Stimulated activated effector memory CD8-positive, alpha-beta T cell treated with anti-CD3 and anti-CD28 coated beads, Interleukin-12 subunit alpha, Interleukin-12 subunit beta, amount 100 ng/mL, for 72 hours (primary cell): ENCODE results near the gene KLF13.

Experiments
- ATAC-seq: fragments of 150-1000 bp; cut with Tn5 transposase; 2 replicates; pipeline ENCODE4 v1.10.0; 2021
- DNase-seq, 2 donors: peaks; one replicate each; pipeline ENCODE4 v3.0.0; 2021 to 2022; ENCODE audit warnings: low spot score in 2 of 2
- H3K27ac Mint-ChIP-seq: one replicate; pipeline ENCODE4 v1.8.0; 2022; ENCODE audit warnings: mild to moderate bottlenecking, mixed read lengths
- H3K36me3 Mint-ChIP-seq: one replicate; pipeline ENCODE4 v1.8.0; 2022; ENCODE audit warnings: mild to moderate bottlenecking, mixed read lengths
- H3K4me1 Mint-ChIP-seq: one replicate; pipeline ENCODE4 v1.8.0; 2022; ENCODE audit warnings: mixed read lengths
- H3K4me3 Mint-ChIP-seq: one replicate; pipeline ENCODE4 v1.8.0; 2022; ENCODE audit warnings: mild to moderate bottlenecking, mixed read lengths
- H3K9me3 Mint-ChIP-seq: one replicate; pipeline ENCODE4 v1.8.0; 2022; ENCODE audit warnings: mixed read lengths

The KLF13 gene

DNA sequence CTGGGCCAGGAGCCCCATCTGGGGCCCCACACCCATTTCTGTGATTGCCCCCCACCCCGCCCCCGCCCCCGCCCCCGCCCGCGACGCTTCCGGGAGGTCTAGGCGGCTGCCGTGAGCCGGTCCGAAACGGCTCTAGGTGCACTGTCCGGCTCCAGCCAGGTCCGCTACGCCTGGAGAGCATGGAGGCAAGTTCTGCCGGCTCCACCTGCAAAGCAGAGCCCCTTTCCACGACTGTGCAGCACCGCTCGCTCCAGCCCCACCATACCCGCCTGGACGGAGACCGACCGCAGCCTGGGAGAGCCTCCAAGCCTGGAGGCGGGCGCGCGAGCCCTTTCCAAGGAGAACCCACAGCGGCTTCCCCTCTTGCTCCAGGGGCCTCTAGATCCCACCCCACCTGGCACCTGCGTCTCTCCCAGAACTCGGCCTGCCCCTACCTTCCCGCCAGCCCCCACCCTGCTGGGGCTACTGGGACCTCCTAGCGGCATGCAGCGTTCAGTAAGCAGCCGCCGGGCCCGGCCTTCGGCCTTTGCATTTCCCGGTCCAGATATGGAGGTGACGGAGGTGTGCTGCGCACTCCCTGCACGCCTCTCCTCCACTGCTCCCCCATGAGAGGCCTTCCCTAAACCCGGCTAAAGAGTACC, 66.2 kb downstream of the KLF13 start:
- H3K4me1 Mint-ChIP-seq: peaks cover 44% of the 10 kb centered on the region
- peak; percentile 8 to 66 for DNase-seq

DNA sequence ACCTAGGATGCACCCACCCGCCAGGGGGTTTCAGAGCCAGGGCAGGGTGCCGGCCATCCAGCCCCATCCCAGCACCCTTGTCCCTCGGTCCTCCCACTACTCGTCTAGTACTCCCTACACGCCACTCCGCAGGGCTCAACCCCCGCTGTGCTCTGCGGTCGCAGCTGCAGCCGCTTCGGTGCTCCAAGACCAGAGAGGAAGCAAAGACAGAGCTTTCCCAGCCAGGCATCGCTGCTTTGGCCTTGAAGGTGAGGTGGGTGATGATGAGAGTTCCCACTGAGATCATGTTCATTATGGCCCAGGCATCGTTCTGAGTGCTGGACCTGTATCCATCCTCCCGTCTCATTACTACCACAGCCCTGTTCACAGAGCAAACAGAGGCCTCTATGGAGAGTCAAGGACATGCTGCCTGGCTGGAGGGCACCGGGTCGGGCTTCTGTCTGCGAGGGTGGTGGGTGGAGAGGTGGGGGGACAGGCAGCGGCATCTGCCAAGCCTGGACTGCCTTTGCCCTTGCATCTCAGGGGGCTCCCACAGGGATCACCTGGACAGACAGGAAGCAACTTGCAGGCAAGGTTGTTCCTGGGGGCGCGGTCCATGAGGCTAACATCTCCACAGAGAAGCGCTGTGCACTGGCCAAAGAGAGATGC, 66.9 kb downstream of the KLF13 start:
- Mint-ChIP-seq H3K4me1 (peaks cover 46% of the 10 kb centered on the region), H3K27ac (peak overlapping the region; percentile 96)
- no peak for ATAC-seq

More for the DNA sequence above, 66.2 kb downstream of the KLF13 start:
- no peaks in the 10 kb centered on the region for H3K9me3 Mint-ChIP-seq
- H3K27ac Mint-ChIP-seq: peak overlapping the region; percentile 96
- no peaks in the 10 kb centered on the region for H3K36me3 Mint-ChIP-seq
- ATAC-seq: peak; percentile 29
- peak overlapping the region; percentile 86 for H3K4me3 Mint-ChIP-seq

DNA sequence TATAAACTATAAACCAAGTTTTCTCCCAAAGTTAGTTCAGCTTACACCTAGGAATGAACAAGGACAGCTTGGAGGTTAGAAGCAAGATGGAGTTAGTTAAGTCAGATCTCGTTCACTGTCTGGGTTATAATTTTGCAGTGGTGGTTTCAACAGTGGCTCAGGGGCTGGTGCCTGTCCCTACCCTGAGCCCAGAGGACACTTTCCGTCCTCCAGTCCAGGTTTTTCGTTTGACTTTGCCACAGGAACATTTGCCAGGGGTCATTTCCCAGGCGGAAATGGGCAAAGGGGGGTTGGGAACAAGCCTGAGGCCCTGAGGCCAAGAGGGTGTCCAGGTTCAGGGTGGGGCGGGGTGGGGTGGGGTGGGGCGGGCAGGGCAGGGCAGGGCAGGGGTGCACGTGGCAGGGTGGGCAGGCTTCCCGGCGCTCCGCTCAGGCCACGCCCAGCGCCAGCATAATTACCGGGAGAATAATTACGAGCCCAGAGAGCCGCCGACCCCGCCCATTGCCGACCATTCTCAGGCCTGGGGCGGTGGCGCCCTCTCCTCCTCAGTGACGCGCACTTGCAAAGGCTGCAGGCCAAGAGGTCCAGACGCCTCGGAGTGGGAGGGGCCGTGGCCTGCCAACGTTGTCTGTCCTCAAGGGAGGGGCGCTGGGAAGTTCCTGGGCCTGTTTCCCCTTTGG, 70.4 kb downstream of the KLF13 start:
- ATAC-seq (no peak), DNase-seq (peak in 1 of 2 donors; percentile 41)
- peaks cover 47% of the 10 kb centered on the region for H3K4me1 Mint-ChIP-seq
- no peaks in the 10 kb centered on the region for H3K9me3 Mint-ChIP-seq
- no peaks in the 10 kb centered on the region for H3K36me3 Mint-ChIP-seq
- H3K27ac Mint-ChIP-seq: no peak overlapping the region
- no peak overlapping the region for H3K4me3 Mint-ChIP-seq

More for the DNA sequence above, 66.9 kb downstream of the KLF13 start:
- Mint-ChIP-seq H3K9me3 (no peaks in the 10 kb centered on the region), H3K4me3 (peak overlapping the region; percentile 86), H3K36me3 (no peaks in the 10 kb centered on the region)
- DNase-seq: peak; percentile 3 to 50

DNA sequence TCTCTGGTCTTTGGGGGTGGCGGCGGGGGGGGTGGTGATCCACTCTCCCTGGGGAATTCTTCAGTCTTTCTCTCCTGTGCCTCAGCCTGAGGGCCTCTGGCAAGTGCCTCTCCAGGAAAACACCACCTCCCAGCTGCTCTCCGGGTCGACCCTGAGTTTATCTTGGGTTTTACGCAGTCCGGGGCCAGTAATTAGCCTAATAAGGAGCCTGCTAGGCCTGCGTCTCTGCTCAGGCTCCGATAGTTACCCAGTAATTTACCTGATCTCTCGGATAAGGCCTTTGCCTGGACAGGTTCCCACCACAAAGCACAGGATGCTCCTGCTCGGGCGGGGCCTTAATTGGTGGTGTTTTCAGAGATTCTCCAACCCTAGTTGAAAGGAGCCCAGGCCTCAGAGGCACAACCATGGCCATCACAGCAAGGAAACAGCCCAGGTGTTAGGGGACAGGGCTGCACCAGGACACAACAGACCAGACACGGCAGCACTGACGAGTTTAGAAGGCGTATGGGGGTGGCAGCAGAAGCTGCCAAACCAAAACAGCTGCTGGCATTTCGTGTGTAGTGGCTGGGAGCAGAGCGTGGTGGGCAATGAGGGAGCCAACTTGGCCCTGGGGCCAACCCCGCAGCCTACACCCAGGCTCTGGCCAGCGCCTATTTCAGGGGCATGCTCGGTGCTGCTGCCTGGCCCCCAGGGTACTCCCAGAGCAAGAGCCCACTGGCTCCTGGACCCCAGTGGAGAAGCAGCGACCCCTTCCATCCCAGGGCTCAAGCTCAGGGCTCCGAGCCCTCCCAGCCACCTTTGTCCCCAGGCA, 71.4 kb downstream of the KLF13 start:
- no peak overlapping the region for H3K4me3 Mint-ChIP-seq
- peak in 1 of 2 donors; percentile 39 for DNase-seq
- no peak for ATAC-seq
- no peaks in the 10 kb centered on the region for H3K9me3 Mint-ChIP-seq
- peaks cover 45% of the 10 kb centered on the region for H3K4me1 Mint-ChIP-seq
- H3K27ac Mint-ChIP-seq: peak overlapping the region; percentile 63
- H3K36me3 Mint-ChIP-seq: no peaks in the 10 kb centered on the region

DNA sequence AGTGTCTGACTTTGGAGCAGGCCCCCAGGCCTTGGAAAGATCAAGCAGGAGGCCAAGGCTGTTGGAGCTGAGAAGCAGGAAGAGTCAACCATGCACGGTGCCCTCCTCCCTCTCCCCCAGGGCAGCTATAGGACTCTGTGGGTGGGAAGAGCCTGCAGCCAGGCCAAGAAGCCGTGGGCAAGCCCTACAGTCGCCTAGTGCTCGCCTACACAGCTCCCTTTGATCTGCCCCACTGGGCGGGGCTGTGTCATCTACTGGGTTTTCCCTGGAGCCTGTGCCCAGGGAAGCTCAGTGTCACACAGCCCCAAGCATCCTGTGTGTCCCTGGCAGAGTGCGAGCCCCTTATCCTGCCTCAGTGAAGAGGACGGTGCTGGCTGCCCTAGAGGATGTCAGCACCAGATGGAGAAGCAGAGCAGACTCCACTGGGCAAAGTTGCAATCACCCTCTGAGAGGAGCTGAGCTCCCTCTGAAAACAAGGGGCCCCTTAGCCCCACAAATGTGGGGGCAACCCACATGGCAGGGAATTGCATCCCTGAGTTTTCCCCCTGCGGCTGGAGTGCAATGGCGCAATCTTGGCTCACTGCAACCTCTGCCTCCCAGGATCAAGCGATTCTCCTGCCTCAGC, 72.2 kb downstream of the KLF13 start:
- ATAC-seq (peak; percentile 12), DNase-seq (peak in 1 of 2 donors; percentile 46)
- Mint-ChIP-seq H3K27ac (peak overlapping the region; percentile 63), H3K4me3 (peak overlapping the region; percentile 11), H3K36me3 (no peaks in the 10 kb centered on the region), H3K4me1 (peaks cover 39% of the 10 kb centered on the region), H3K9me3 (no peaks in the 10 kb centered on the region)

DNA sequence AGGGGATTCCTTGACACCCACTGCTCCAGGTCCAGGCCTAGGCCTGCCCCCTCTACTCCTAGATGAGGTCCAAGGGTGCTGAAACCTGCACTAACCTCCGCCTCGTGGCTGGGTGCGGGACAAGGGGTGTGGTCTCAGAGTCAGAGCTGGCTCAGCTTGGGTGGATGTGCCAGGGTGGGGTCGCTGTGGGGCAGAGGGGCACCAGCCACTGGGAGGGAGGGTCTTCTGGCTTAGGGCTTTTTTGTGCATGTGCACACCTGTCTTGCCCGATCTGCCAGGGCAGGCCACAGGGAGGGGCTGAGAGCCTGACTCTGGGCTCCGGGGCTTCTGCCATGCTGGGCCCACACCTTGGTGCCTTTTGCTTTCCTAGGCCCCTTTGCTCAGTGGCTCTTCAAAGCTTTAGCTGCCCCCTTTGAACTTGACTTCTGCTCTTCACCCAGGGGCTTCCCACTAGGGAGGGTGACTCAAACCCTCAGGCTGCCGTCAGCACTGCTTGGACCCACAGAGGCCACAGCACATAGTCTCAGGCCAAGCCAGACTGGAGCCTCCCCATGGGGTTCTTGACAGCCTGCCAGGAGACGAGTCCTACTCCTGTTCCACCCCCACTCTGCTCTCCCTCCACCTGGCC, 73.0 kb downstream of the KLF13 start:
- peaks cover 3% of the 10 kb centered on the region for H3K9me3 Mint-ChIP-seq
- ATAC-seq (peak; percentile 91), DNase-seq (peak in 1 of 2 donors; percentile 58)
- peaks cover 46% of the 10 kb centered on the region for H3K4me1 Mint-ChIP-seq
- peak overlapping the region; percentile 63 for H3K27ac Mint-ChIP-seq
- peak overlapping the region; percentile 11 for H3K4me3 Mint-ChIP-seq
- no peaks in the 10 kb centered on the region for H3K36me3 Mint-ChIP-seq

DNA sequence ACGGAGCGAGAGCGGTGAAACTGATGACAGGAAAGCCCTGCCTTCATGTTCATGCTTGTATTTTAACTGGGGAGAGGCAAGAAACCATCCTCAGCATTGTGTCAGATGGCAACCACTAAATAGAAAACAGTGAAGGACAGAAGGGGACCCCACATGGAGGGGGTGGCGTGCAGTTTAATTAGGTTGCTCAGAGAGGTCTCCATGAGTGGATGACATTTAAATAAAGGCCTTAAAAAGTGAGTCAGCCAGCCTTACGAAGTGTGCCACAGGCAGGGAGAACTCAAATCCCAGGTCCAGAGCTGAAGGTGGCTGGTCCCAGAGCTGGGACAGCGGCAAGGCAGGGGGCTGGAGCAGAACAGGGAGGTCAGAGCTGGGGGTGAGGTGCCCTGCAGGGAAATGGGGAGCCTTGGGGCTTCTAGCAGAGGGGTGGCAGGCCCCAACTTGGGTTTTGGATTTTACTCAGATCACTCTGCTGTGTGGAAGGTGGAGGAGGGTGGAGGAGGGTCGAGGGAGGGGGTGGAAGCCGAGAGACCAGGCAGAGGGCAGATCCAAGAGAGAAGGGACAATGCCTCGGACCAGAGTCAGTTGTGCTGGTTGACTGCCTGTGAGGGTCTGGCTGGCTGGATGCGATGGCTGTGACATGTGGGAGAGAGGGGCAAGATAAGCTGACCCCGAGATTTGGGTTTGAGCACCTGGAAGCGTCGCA, 73.7 kb downstream of the KLF13 start:
- Mint-ChIP-seq H3K27ac (peak overlapping the region; percentile 63), H3K9me3 (peaks cover 3% of the 10 kb centered on the region), H3K4me1 (peaks cover 53% of the 10 kb centered on the region), H3K36me3 (no peaks in the 10 kb centered on the region), H3K4me3 (peak overlapping the region; percentile 11)
- peak; percentile 19 for ATAC-seq
- peak in 1 of 2 donors; percentile 47 for DNase-seq

DNA sequence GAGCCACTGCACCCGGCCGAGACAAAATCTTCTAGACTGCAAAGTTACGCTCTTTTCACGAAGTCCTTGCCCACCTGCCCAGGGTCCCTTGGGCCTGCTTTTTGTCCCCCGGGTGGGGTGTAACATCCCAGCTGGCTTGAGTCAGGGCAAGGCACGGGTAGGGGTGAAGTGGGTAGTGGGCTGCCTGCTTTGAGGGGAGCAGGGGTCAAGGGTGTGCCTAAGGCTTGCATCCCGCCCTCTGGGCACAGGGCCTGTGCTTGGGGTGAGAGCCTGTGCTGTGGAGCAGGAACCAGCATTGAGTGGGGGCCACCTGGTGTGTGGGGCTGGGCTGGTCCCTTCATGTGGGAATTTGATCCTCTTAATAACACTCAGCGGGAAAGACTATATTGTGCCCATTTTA, 74.6 kb downstream of the KLF13 start:
- Mint-ChIP-seq H3K9me3 (peaks cover 7% of the 10 kb centered on the region), H3K27ac (peak overlapping the region; percentile 90), H3K4me3 (no peak overlapping the region), H3K4me1 (peaks cover 60% of the 10 kb centered on the region), H3K36me3 (no peaks in the 10 kb centered on the region)
- ATAC-seq (no peak), DNase-seq (peak in 1 of 2 donors; percentile 40)

DNA sequence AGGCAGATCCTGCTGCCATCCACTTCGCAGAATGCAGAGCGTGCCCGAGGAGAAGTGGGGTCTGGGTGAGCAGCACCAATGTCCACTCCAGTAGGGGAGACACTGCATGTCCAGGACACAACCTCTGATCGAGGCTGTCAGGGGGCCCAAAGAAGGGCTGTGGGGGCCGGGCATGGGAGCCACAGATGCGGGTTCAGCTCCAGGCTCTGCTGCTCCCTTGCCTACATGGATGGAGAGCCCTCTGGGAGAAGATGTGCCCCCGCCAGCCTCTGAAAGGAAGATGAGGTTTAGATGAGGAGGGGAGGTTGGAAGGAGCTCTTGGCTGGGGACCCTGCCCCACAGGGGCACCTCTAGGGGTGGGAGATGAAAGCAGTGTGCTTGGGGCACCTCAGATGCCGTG, 75.4 kb downstream of the KLF13 start:
- no peaks in the 10 kb centered on the region for H3K36me3 Mint-ChIP-seq
- peak in 1 of 2 donors; percentile 45 for DNase-seq
- peaks cover 7% of the 10 kb centered on the region for H3K9me3 Mint-ChIP-seq
- H3K4me1 Mint-ChIP-seq: peaks cover 60% of the 10 kb centered on the region
- H3K4me3 Mint-ChIP-seq: no peak overlapping the region
- ATAC-seq: no peak
- peak overlapping the region; percentile 90 for H3K27ac Mint-ChIP-seq

DNA sequence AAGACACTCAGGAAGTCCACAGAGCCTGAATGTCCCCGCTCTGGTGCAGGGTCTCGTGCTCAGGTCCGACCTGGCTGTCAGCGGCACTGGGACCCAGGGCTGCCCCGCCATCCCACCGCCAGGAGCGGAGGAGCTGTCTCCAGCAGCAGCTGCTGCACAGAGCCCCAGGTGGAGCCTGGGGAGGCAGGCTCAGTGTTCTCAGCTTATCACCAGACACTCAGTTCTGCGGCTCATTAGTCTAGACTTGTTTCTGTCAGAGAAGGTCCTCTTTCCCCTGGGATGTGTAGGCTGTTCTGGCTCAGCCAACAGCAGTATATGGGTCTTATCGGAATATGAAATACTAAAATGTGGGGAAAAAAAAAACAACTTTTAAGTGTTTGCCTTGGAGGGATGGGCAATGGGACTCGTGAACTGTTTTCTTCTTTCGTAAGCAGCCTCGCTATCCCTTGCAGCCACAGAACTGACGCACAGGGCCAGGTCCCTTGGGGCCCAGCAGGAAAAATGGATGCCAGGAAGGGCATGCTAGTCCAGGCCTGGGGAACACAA, 75.9 kb downstream of the KLF13 start:
- H3K4me3 Mint-ChIP-seq: no peak overlapping the region
- no peak for ATAC-seq
- H3K27ac Mint-ChIP-seq: peak overlapping the region; percentile 90
- peaks cover 60% of the 10 kb centered on the region for H3K4me1 Mint-ChIP-seq
- H3K36me3 Mint-ChIP-seq: no peaks in the 10 kb centered on the region
- H3K9me3 Mint-ChIP-seq: peaks cover 7% of the 10 kb centered on the region
- peak in 1 of 2 donors; percentile 29 for DNase-seq

DNA sequence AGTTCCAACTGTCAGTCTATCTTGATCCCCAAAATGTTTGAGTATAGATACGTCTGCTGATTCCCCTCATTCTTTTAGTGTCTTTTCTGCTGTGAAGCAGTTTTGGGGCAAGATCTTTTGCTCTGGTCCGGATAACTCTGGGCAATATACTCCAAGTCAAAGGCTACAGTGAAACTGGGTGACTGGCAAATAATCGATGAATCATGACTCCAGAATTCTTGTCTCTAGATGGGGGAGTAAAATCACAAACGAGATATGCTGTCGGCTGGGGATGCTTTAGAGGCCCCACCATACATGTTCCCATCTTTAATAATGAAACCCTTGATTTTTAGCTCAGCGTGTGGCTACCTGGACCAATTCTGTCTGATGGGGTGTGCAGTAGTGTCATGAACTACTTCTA, 76.5 kb downstream of the KLF13 start:
- no peaks in the 10 kb centered on the region for H3K36me3 Mint-ChIP-seq
- DNase-seq (no peak), ATAC-seq (no peak)
- H3K9me3 Mint-ChIP-seq: peaks cover 9% of the 10 kb centered on the region
- peaks cover 57% of the 10 kb centered on the region for H3K4me1 Mint-ChIP-seq
- H3K4me3 Mint-ChIP-seq: no peak overlapping the region
- H3K27ac Mint-ChIP-seq: no peak overlapping the region

DNA sequence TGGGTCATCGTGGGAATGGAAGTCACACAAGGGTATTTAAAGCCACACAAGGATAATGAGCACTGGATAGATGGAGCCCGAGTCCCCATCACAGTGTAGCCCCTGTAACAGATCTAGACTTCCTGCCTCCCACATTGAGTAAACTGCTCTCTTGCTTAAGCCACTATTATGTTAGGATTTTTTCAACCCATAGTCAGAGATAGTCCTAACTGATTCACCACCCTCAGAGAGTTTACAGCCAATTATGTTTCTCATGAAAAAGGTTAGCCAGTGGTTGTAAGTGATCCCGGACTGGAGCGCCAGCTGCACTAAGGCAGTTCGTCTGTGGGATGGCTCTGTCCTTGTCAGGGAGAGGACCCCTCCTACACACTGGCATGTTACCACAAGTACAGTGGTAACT, 77.0 kb downstream of the KLF13 start:
- H3K36me3 Mint-ChIP-seq: no peaks in the 10 kb centered on the region
- no peak for ATAC-seq
- H3K27ac Mint-ChIP-seq: no peak overlapping the region
- DNase-seq: peak in 1 of 2 donors; percentile 26
- no peak overlapping the region for H3K4me3 Mint-ChIP-seq
- H3K9me3 Mint-ChIP-seq: peaks cover 12% of the 10 kb centered on the region
- peaks cover 52% of the 10 kb centered on the region for H3K4me1 Mint-ChIP-seq

DNA sequence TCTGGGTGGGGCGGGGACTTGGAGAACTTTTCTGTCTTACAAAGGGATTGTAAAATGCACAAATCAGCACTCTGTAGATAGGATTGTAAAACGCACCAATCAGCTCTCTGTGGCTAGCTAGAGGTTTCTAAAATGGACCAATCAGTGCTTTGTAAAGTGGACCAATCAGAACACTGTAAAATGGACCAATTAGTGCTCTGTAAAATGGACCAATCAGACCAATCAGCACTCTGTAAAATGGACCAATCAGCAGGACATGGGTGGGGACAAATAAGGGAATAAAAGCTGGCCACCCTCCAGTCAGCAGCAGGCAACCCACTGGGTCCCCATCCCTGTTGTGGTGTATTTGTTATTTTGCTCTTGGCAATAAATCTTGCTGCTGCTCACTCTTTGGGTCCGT, 77.7 kb downstream of the KLF13 start:
- ATAC-seq (no peak), DNase-seq (no peak)
- peaks cover 45% of the 10 kb centered on the region for H3K4me1 Mint-ChIP-seq
- no peak overlapping the region for H3K4me3 Mint-ChIP-seq
- no peaks in the 10 kb centered on the region for H3K36me3 Mint-ChIP-seq
- H3K9me3 Mint-ChIP-seq: peaks cover 16% of the 10 kb centered on the region
- H3K27ac Mint-ChIP-seq: peak overlapping the region; percentile 70
